Right hindlimb (tissue), 1 donor: ENCODE data around the gene IGSF21.
A peak's percentile ranks its signal among the peaks of the same experiment; 100 is the strongest.

Experiments used
- DNase-seq: peaks from one replicate; pipeline ENCODE4 v3.0.0-alpha.2; 2018

IGSF21 gene

DNA sequence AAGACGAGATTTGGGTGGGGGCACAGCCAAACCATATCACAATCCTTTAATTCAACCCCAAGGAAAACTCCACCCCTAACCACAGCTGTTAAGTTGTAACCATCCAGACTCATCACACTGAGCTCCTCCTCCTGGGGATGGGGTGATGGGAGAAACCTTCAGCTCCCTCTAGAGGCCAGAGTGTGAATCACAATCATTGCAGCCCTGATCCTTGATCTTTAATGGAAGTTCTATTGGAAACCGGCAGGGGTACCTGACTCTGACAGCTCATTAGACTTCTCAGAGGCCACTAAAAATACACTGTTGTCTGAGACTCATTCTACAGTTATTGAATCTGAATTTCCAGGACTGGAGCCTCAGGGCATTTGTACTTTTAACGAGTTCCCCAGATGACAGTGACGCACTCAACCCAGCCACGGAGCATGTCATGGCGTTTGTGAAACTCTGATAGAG is 127.2 kb downstream of the IGSF21 start:
- peak; percentile 25 for DNase-seq

GRCh38 chr1:18237371-18237770 is 129.8 kb downstream of the IGSF21 start:
- DNase-seq = no peak

- no peak for DNase-seq
These were observed 130.6 kb downstream of the IGSF21 start for GRCh38 chr1:18238190-18238589.

DNA sequence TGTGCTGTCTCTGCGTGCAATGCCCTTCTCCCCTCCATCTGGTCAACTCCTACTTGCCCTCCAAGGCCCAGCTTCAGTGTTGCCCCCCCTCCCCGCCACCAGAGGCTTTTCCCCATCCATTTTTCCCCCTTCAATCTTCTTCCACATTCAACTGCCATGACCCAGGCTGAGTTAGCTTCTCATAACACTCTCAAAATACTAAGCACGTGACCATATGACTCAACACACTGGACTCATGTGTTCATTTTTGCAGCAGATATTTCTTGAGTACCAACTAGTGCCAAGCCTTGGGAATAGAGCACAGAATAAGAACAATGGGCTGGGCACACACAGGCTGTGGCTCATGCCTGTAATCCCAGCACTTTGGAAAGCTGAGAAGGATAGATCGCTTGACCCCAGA is 132.1 kb downstream of the IGSF21 start:
- no peak for DNase-seq

DNA sequence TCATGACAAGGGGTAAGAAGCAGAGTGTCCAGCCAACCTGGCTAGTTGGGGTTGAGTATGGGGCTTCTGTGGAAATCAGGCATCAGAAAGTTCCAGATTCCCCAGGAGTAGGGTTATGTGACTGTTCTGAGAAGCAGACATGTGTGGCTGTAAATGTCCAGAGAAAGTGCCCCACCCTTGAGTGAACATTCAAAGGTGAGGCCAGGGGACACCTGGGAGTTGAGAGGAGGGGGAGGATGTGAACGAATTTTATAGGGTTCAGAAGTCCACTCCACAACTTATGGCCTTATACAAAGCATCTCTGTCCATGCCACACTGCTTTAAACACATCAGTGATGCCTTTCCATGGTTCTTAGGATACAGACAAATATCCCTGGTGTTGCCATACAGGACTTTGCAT is 133.3 kb downstream of the IGSF21 start:
- DNase-seq = no peak

GRCh38 chr1:18241891-18242290 is 134.3 kb downstream of the IGSF21 start:
- DNase-seq = no peak

DNA sequence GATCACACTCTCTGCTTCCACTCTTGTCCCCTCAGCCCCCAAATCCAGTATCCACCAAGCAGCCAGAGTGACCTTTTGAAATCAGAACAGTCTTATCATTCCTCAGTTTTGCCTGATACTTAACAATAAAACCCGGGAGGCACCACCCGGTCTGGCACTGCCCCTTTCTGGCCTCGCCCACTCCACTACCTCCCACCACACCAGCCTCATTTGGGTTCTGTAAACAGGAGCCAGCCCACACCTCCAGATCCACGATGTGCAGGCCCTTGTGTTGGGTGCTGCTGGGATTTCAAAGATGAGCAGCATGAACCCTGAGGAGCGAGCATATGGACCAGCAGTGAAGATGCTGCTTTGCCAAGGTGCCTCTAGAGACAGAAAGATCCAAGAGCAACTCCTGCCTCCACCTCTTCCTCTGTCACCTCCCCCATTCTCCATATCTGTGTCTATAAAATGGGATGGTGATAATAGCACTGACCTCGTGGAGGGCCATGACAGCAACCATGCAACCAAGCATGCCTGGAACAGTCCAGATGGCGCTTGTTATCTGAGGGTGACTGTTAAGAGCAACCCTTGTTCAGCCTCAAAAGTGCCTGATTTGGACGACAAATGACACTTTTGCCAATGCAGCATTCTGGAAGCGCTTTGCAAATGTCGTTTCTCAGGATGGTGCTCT is 136.0 kb downstream of the IGSF21 start:
- no peak for DNase-seq

- DNase-seq = no peak
These were observed 137.2 kb downstream of the IGSF21 start for GRCh38 chr1:18244762-18245161.

DNA sequence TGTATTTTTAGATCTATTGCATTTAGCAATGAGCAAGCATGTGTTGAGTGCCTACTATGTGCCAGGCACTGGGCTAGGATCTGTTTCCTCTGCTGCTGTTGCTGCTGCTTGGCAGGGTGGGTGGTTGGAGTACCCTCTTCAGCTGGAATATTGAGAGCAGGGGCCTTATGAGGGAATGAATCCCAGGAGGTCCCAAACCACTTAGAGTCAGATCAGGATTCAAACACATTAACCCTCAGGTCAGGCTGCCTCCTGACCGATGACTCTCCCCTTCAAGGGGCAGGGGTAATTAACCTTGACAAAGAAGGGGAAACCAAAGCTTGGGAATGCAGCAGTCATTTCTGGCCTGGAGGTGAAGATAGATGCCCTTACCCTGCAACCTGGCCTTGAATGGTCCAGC is 138.0 kb downstream of the IGSF21 start:
- DNase-seq = no peak

DNA sequence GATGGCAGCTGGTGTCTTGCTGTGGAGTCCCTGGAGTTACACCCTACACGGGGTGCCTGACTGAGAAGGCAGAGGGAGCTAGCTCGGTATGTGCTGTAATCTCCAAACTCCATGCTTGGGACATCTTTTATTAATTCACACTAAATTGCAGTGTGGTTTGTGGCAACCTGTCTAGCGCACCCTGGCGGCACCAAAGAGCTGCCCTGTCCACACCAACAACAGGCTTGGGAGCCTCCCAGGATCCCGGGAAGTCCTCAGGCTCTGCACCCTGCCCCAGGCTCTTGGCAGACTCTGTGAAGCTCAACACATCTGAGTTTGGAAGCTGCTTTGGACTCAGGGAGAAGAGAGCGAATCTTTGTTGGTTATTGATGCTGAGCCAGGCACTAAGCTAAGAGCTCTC is 138.9 kb downstream of the IGSF21 start:
- no peak for DNase-seq

GRCh38 chr1:18247151-18247550 is 139.6 kb downstream of the IGSF21 start:
- DNase-seq = no peak

DNA sequence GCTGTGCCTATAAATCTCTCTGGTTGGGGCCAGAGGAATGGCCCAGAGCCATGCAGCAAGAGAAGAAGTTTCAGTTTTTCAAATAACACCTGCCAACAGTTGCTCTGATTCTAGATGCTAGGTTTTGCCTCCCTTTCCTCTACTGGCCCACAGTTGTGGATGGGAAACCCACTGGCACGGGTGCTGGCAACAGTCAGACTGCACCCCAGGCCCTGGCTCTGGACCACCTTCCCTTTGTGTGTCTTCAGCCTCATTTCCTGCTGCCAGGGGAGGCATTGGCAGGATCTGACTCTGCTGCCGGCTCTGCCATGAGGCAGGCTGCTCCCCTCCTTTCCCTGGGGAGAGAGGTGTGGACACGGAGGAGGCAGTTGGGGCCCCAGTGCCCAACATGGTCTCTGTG is 142.0 kb downstream of the IGSF21 start:
- DNase-seq = no peak

GRCh38 chr1:18253093-18253492 is 145.5 kb downstream of the IGSF21 start:
- DNase-seq = no peak

DNA sequence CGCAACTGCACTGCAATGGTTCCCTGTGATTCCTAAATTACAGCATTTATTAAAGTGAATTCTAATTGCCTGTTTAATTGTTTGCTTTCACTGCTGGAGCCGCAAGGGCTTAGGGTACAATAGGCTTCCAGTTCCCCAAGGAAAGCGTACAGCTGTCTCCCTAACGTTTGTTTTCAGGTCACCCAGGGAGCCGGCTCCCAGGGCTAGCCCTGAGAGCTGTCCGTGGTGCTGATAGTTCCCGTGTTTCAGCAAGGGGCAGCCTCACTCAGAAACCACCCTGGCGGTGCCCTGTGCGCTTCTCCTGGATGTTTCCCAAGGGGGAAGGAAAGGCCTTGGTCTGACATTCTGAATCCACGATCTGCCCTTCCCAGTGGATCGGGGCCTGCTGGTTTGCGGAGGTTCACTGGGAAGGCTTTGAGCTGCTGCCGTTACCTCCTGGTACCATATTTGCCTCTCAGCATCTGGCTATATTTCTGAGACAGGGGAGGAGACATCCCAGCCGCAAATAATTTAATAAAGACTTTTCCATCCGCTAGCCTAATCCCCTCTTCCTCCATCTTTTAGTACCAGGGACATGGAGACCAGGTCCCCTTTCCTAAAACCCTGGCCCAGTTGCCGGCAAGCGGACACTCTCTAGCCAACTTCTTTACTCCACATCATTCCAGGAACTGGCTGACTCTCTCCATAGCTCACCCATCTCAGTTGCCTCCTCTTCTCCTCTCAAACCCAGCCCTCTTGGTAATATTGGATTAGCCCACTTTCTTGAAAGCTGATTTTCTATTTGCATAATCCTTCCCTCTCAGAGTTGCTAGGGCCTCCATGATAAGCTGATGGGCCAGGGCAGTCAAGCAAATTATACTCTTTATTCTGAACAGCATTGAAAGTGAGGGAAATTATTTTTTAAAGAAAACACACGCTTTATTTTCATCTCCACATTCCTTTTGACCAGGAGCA is 149.0 kb downstream of the IGSF21 start:
- DNase-seq = peak; percentile 71

- DNase-seq = no peak
These were observed 150.2 kb downstream of the IGSF21 start for GRCh38 chr1:18257778-18258177.

GRCh38 chr1:18261891-18262290 is 154.3 kb downstream of the IGSF21 start:
- no peak for DNase-seq

GRCh38 chr1:18262726-18263125 is 155.1 kb downstream of the IGSF21 start:
- no peak for DNase-seq

GRCh38 chr1:18263547-18264120 is 156.0 kb downstream of the IGSF21 start:
- no peak for DNase-seq

- no peak for DNase-seq
These were observed 156.9 kb downstream of the IGSF21 start for GRCh38 chr1:18264450-18265039.

- no peak for DNase-seq
These were observed 158.0 kb downstream of the IGSF21 start for GRCh38 chr1:18265641-18266040.

DNA sequence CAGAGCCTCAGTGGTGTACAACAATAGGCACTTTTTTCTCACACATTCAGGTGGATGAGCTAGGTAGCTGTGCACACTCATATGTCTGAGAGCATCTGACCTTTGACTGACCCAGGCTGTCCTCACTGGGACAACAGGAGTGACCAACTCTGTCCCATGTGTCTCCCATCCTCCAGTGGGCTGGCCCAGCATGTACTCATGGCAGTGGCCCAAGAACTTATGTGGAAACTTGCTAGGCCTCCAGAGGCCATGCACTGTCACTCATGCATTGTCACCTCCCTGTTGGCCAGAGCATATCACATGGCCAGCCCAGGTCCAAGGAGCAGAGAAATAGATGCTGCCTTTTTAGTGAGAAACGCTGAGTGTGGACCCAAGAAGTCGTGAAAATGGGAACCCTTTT is 158.8 kb downstream of the IGSF21 start:
- DNase-seq = no peak

- no peak for DNase-seq
These were observed 163.7 kb downstream of the IGSF21 start for GRCh38 chr1:18271336-18271735.

- DNase-seq = no peak
These were observed 171.3 kb downstream of the IGSF21 start for GRCh38 chr1:18278946-18279345.
